Coronary artery (tissue), 2 donors: ENCODE data around the gene ATP5F1D.

ENCODE experiments used
- DNase-seq: peaks from one replicate; pipeline ENCODE4 v3.0.0-alpha.2; 2017; ENCODE audit warnings: low spot score
- H3K27ac ChIP-seq, 2 donors: fragments of 200-600 bp; sonication (generic); one replicate each; pipeline ENCODE4 v1.5.1; 2016 to 2019
- H3K4me3 ChIP-seq: fragments of 200-600 bp; sonication (generic); 2 replicates; pipeline ENCODE4 v1.5.1; 2016; ENCODE audit warnings: mild to moderate bottlenecking, moderate library complexity
- CTCF ChIP-seq: fragments of 200-600 bp; sonication (generic); IDR thresholded peaks from one replicate; pipeline ENCODE4 v1.5.1; 2019; ENCODE audit warnings: antibody characterized with exemption

Gene ATP5F1D

GRCh38 chr19:1290703-1291651, 49.4 kb downstream of the ATP5F1D start:
- DNase-seq, result no peak
- no peak overlapping the region for H3K4me3 ChIP-seq
- no peak overlapping the region for H3K27ac ChIP-seq
- no peak for TF ChIP-seq CTCF

- no peak for TF ChIP-seq CTCF
- Histone ChIP-seq H3K27ac (no peak overlapping the region), H3K4me3 (no peak overlapping the region)
- no peak for DNase-seq
Observed at GRCh38 chr19:1291761-1292418, 50.3 kb downstream of the ATP5F1D start.

GRCh38 chr19:1292419-1293151, 51.0 kb downstream of the ATP5F1D start:
- Histone ChIP-seq H3K27ac (no peak overlapping the region), H3K4me3 (no peak overlapping the region)
- no peak for DNase-seq
- TF ChIP-seq CTCF, result no peak

GRCh38 chr19:1293782-1294604, 52.4 kb downstream of the ATP5F1D start:
- no peak for TF ChIP-seq CTCF
- H3K27ac ChIP-seq, result no peak overlapping the region
- no peak for DNase-seq
- no peak overlapping the region for H3K4me3 ChIP-seq
